ENCODE data around the gene SERPINB1. TPM values are rescaled to one million over a fixed set of nuclear protein-coding genes. Genes with fewer than 3 reads are reported as not detected.

The SERPINB1 gene
- total and polyA plus RNA-seq, 9 of the 15 experiments (the other 6 are each of a cell fraction or from before 2014, with no cell fraction given): 33.9 to 108 (median 63.8) TPM

DNA sequence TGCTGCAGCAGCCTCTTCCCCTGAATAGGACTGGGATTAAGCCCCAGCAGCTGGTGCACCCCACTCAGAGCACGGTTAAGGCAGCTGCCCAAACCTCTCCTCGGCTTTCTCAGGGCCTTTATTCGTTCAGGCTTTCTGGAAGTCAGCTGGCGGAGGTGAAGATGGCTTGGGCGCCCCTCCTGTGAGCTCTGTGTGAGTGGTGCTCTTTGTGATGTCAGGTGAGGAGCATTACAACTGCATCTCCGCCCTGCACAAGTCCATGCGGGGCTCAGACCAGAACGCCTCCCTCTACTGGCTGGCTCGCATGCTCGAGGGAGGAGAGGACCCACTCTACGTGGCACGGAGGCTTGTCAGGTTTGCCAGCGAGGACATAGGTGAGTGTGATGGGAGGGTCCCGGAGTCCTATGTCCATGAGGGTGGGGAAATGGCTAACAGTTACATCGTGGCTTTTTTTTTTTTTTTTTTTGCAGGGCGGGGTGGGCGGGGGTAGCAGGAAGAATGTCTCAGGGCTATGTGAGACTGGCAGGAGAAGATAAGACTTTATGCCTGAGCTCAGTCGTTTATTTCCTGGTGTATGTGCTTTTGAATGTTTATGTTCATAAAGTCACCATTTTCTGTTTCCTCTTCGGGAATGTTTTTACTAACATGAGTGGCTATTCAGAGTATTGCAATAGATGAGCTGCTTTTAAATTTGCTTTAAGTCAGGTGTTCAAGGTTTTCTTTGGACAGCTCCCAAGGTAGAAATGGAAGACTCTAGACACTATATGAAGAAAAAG, 58.3 kb downstream of the SERPINB1 start (continued):
- TF ChIP-seq, protein P1, sequence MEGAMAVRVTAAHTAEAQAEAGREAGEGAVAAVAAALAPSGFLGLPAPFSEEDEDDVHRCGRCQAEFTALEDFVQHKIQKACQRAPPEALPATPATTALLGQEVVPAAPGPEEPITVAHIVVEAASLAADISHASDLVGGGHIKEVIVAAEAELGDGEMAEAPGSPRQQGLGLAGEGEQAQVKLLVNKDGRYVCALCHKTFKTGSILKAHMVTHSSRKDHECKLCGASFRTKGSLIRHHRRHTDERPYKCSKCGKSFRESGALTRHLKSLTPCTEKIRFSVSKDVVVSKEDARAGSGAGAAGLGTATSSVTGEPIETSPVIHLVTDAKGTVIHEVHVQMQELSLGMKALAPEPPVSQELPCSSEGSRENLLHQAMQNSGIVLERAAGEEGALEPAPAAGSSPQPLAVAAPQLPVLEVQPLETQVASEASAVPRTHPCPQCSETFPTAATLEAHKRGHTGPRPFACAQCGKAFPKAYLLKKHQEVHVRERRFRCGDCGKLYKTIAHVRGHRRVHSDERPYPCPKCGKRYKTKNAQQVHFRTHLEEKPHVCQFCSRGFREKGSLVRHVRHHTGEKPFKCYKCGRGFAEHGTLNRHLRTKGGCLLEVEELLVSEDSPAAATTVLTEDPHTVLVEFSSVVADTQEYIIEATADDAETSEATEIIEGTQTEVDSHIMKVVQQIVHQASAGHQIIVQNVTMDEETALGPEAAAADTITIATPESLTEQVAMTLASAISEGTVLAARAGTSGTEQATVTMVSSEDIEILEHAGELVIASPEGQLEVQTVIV (CRISPR knock-in tag; IDR thresholded peaks at IDR 0.05; ENCODE audit: borderline replicate concordance): no peak
- TF ChIP-seq HMG20A (CRISPR knock-in tag; conservative IDR thresholded peaks at IDR 0.05) (no peak), TRIM24 (IDR thresholded peaks at IDR 0.05) (no peak), CBFA2T2 (conservative IDR thresholded peaks at IDR 0.05) (0 out of 2 replicates have a peak, but pooled peaks have one; percentile 4), BRD9 (IDR thresholded peaks at IDR 0.05; ENCODE audit: low read depth, partially characterized antibody) (no peak), ELF4 (CRISPR knock-in tag; IDR thresholded peaks at IDR 0.05) (no peak), NCOR1 (IDR thresholded peaks at IDR 0.05) (peak; percentile 36), ZNF175 (CRISPR knock-in tag; IDR thresholded peaks at IDR 0.05; ENCODE audit: low read depth) (no peak), MCM3 (IDR thresholded peaks at IDR 0.05) (no peak), ZNF764 (CRISPR knock-in tag; IDR thresholded peaks at IDR 0.05; ENCODE audit: low read depth) (no peak), ZNF23 (CRISPR knock-in tag; IDR thresholded peaks at IDR 0.05) (no peak), MYC (IDR thresholded peaks at IDR 0.05; ENCODE audit: low read depth, low read length) (peak; percentile 72), MYC (CRISPR knock-in tag; IDR thresholded peaks at IDR 0.05; ENCODE audit: borderline replicate concordance, low read depth) (no peak), CBFB (CRISPR knock-in tag; IDR thresholded peaks at IDR 0.05) (no peak), EWSR1 (IDR thresholded peaks at IDR 0.05; ENCODE audit: borderline replicate concordance, low read depth, partially characterized antibody) (no peak), EP300 (IDR thresholded peaks at IDR 0.05; ENCODE audit: low read length) (peak; percentile 36; the same call in 1 of the 2 replicates), SNRNP70 (optimal IDR thresholded peaks at IDR 0.05; ENCODE audit: low read depth, low read length) (peak; percentile 48), CTBP1 (IDR thresholded peaks at IDR 0.05; ENCODE audit: borderline replicate concordance) (peak; percentile 87), CC2D1A (IDR thresholded peaks at IDR 0.05) (no peak)
- TF ChIP-seq, protein P2, sequence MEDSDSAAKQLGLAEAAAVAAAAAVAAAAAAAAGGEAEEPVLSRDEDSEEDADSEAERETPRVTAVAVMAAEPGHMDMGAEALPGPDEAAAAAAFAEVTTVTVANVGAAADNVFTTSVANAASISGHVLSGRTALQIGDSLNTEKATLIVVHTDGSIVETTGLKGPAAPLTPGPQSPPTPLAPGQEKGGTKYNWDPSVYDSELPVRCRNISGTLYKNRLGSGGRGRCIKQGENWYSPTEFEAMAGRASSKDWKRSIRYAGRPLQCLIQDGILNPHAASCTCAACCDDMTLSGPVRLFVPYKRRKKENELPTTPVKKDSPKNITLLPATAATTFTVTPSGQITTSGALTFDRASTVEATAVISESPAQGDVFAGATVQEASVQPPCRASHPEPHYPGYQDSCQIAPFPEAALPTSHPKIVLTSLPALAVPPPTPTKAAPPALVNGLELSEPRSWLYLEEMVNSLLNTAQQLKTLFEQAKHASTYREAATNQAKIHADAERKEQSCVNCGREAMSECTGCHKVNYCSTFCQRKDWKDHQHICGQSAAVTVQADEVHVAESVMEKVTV (CRISPR knock-in tag; IDR thresholded peaks at IDR 0.05): no peak
- TF ChIP-seq, protein P3, sequence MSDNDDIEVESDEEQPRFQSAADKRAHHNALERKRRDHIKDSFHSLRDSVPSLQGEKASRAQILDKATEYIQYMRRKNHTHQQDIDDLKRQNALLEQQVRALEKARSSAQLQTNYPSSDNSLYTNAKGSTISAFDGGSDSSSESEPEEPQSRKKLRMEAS (CRISPR knock-in tag; IDR thresholded peaks at IDR 0.05): peak; percentile 23; the same call in 1 of the 2 replicates
- TF ChIP-seq, protein P4, sequence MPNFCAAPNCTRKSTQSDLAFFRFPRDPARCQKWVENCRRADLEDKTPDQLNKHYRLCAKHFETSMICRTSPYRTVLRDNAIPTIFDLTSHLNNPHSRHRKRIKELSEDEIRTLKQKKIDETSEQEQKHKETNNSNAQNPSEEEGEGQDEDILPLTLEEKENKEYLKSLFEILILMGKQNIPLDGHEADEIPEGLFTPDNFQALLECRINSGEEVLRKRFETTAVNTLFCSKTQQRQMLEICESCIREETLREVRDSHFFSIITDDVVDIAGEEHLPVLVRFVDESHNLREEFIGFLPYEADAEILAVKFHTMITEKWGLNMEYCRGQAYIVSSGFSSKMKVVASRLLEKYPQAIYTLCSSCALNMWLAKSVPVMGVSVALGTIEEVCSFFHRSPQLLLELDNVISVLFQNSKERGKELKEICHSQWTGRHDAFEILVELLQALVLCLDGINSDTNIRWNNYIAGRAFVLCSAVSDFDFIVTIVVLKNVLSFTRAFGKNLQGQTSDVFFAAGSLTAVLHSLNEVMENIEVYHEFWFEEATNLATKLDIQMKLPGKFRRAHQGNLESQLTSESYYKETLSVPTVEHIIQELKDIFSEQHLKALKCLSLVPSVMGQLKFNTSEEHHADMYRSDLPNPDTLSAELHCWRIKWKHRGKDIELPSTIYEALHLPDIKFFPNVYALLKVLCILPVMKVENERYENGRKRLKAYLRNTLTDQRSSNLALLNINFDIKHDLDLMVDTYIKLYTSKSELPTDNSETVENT (CRISPR knock-in tag; IDR thresholded peaks at IDR 0.05): no peak
